Left renal pelvis (tissue), 4 donors: ENCODE results near the gene BCAR1. TPM values are rescaled to one million over a fixed set of nuclear protein-coding genes. Genes with fewer than 3 reads are reported as not detected.
"Not testable (repeated sequence)": the region's sequence is repeated elsewhere in the genome, so short reads cannot be mapped to it uniquely, and the experiment has no call there.

Experiments used
- DNase-seq, 4 donors: peaks; one replicate each; pipeline ENCODE4 v3.0.0-alpha.2; 2013; ENCODE audit warnings: low read depth in 4 of 4, low spot score in 3 of 4
- polyA plus RNA-seq, 4 donors: library from polyadenylated mRNA; unstranded; fragments of 120-200 nt; gene quantifications; one replicate each; pipeline ENCODE4 v1.2.1, GENCODE V29; 2013; ENCODE audit not compliant: insufficient read length in 4 of 4

Gene BCAR1
- polyA plus RNA-seq, 4 donors, result 36.2 to 66.0 (median 43.8) TPM

DNA sequence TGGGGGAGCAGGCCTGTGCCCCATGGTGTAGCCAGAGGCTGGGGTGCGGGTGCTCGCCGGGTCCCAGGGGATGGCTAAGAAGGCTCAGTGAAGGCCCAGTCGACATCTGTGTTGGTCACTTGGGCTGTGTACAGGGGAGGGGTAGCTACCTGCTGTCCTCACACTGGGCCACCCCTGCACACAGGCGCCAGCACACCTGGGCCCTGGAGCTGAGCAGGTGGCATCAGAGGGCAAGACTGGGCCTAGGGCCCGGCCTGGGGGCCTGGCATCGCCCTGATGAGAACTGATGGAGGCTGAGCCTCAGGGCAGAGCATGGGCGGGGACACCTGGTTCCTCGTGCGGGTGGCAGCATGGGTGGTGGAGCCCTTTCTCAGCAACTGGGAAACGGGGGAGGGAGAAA is 43.6 kb downstream of the BCAR1 start:
- no peak for DNase-seq

GRCh38 chr16:75206749-75207451 is 44.5 kb downstream of the BCAR1 start, which contains the start of gene CTRB2:
Gene CTRB2, minus strand, starts transcription at chr16:75207161. Its CDS starts 20 bp downstream, at chr16:75207141.
- DNase-seq, result no peak

- not testable (repeated sequence) for DNase-seq
Measured at GRCh38 chr16:75205961-75206748, 45.3 kb downstream of the BCAR1 start.

- not testable (repeated sequence) for DNase-seq
Measured at GRCh38 chr16:75205438-75205837, 46.0 kb downstream of the BCAR1 start.

- DNase-seq, result not testable (repeated sequence)
Measured at GRCh38 chr16:75204905-75205304, 46.5 kb downstream of the BCAR1 start.

DNA sequence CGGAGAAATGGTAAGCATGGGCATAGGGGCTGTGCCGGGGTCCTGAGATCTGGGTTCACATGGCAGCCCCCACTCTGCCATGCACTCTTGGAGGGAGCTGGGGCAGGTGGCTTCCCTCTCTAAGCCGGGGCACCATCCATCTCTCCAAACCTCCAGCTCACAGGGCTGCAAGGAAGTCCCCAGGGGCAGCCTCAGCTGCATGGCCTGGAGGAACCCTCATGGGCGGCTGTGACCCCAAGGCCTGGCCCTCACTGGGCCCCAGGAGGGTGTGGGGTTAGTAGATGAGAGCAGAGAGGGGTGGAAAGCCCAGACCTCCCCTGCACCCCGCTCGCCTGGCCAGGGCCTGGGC is 47.0 kb downstream of the BCAR1 start:
- DNase-seq, result no peak

GRCh38 chr16:75203667-75204409 is 47.6 kb downstream of the BCAR1 start:
- DNase-seq, result no peak

- DNase-seq, result no peak
Measured at GRCh38 chr16:75203096-75203495, 48.3 kb downstream of the BCAR1 start.

DNA sequence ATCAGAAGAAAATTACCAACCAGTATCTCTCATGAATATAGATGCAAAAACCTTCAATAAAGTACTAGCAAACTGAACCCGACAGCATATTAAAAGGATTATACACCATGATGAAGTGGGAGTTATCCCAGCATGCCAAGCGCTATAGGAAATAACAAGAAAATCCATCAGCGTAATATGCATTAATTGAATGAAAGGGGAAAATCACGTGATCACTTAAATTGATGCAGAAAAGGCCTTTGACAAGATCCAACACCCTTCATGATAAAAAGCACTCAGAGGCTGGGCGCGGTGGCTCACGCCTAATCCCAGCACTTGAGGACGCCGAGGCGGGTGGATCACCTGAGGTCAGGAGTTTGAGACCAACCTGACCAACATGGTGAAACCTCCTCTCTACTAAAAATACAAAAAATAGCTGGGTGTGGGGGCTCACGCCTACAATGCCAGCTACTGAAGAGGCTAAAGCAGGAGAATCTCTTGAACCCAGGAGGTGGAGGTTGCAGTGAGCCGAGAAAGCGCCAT is 49.3 kb downstream of the BCAR1 start:
- DNase-seq, result no peak

DNA sequence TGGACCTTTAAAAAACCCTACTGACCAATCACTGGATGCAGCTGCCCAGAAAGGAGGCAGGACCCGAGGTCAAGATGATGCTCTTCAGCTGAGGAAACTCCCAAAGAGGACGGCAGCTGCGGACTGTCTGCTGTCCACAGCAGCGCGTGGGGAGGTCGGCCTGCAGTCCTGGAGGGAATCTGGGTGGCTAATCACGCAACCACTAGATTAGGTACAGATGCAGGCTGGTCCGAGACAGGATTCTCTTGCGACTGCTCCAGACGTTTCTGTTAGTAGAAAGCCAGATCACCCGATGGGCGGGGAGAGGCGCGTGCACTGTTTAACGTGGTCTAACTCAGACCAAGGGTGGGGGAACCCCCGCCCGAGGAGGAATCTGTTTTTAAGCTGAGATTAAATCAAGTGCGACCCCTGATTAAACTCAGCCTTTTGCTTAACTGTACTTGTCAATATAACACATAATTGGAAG is 53.3 kb downstream of the BCAR1 start:
- no peak for DNase-seq

GRCh38 chr16:75197522-75198134 is 53.8 kb downstream of the BCAR1 start:
- DNase-seq, result no peak

DNA sequence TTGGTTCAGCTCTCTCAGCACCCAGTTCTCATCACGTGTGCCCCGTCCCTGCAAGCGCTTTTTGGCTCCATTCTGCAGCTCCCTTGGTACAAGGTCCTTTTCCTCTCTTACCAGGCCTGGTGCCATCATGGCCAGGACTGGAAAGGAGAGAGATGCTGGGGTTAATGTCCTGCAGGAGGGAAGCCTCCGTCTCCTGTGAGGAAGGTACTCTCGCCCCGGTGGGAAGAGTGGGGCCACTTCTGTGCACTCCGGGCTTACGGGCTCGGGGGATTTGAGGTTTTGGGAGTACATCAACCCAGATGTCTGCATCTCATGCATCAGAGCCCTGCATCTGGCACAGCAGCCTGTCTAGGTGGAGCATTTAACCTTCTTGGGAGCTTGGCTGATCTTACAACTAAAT is 54.6 kb downstream of the BCAR1 start:
- DNase-seq, result no peak

- no peak for DNase-seq
Measured at GRCh38 chr16:75195811-75196790, 55.3 kb downstream of the BCAR1 start.

GRCh38 chr16:75193730-75194444 is 57.5 kb downstream of the BCAR1 start:
- DNase-seq, result no peak

DNA sequence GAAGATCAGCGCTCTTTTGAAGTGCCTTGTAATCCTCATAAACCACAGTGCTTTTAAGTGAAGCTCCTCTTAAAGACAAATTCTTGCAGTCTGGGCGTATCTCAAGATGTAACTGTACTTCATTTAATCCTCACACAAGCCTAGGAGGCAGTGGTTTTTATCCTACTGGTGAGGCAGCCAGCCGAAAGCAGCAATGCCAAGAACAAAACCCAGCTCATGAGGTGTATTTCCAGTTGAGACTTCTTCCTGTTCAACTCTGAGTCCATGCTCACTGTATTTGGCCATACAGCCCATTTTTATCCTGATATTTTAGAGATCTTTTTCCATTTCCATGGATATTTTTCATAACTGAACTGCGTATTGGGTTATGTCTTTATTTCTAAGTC is 58.2 kb downstream of the BCAR1 start:
- no peak for DNase-seq

- DNase-seq, result no peak
Measured at GRCh38 chr16:75192606-75193264, 58.7 kb downstream of the BCAR1 start.

- no peak for DNase-seq
Measured at GRCh38 chr16:75189638-75190245, 61.7 kb downstream of the BCAR1 start.
